IPS-11a (cell line): ENCODE data around the gene ZNF277.
"Not testable (repeated sequence)": the region's sequence is repeated elsewhere in the genome, so short reads cannot be mapped to it uniquely, and the experiment has no call there.

Source experiments
- H3K4me3 ChIP-seq: one replicate; pipeline ENCODE4 v1.5.1; 2013; ENCODE audit warnings: low read depth, low read length, control low read depth

The ZNF277 gene

DNA sequence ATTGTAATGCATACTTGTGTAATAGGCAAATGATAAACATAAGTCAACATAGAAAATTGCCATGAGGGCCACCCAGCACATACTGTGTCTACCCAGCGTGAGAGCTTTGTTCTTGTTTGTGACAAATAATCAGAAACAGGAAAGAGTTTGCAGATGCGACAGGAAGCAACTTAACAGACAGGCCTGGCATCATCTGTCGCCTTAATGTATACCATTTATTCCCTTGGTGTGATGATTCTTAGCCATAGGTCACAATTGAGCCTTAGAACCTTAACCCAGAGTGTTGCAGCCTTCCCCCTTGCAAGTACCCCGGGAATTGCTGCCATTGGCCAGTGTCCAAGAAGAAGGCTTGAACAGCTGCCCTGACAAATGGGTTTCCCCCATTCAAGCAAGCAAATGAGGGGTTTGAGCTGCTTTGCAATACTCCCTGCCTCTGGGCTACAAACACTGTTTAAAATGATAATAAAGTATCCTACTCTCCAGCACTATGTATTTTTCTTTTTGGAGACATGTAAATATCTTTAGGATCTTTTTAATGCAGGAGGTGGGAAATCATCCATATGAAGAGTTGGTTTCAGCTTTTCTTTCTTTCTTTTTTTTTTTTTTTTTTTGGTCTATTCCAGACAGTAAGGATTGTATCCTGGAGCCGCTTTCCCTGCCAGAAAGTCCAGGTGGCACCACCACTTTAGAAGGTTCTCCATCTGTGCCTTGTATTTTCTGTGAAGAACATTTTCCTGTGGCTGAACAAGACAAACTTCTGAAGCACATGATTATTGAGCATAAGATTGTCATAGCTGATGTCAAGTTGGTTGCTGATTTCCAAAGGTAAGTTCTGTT, 80.0 kb downstream of the ZNF277 start:
- H3K4me3 ChIP-seq, result no peak overlapping the region

DNA sequence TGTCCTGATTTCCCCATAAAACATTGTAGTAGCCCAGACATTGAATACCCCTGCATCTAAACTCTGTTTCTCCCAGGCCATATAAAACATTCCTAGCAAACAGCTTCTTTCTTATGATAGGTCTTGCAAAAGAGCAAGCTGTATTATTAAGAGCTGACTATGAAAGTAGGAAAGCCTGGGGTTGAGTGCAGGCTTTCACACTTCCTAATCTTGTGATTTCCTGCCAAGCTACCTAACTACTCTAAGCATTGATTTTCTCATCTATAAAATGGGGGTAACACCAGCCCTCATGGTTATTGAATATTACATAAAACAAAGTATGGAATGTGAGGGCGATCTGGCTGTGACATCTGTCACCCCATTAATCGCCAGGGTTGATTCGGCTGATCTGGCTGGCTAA, 81.8 kb downstream of the ZNF277 start:
- no peak overlapping the region for H3K4me3 ChIP-seq

DNA sequence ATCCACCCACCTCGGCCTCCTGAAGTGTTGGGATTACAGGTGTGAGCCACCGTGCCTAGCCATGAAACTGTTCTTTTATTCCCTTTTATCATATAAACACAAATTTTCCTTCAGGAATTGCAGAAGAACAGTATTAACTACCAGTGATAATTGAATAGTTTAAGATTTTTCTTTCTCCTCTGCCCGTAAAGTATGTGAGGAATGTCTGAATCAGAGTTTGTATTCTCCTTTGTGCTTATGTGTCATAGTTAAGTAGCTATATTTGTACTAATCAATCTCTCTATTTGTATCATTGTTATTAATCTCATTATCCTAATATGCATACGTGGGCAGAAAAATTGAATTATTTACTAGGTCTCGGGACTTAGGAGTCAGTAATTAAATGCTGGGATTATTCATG, 83.6 kb downstream of the ZNF277 start:
- H3K4me3 ChIP-seq, result no peak overlapping the region

DNA sequence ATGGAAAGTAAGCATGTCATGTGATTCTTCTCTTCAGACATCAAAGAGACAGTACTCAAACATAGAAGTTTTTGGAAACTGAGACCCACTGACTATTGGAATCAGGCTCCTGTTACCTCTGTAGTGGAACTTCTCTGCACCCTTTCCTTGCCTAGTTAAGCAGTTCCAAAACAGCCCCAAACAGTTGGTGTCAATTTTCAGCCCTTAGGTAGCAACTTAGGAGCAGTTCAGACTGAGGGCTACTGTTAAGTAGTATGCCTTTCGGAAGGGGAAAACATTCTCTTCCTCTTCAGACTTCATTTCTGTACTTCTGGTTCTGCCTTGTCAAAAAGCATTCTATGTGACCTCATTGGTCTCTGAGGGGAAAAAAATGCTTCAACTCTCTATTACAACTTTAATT, 85.7 kb downstream of the ZNF277 start:
- no peak overlapping the region for H3K4me3 ChIP-seq

DNA sequence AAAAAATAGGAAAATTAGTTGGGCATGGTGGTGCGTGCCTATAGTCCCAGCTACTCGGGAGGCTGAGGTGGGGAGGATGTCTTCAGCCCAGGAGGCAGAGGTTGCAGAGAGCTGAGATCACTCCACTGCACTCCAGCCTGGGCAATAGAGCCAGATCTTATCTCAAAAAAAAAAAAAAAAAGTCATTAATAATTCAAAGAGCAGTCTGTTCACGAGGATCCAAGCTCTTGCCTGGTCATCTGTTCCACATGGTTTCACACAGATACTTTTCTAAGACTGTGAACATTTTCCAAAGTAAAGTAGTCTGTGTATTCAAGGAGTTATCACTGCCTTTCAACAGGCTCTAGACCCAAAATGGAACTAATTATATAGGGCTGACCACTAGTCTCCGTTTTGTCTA, 86.9 kb downstream of the ZNF277 start:
- no peak overlapping the region for H3K4me3 ChIP-seq

DNA sequence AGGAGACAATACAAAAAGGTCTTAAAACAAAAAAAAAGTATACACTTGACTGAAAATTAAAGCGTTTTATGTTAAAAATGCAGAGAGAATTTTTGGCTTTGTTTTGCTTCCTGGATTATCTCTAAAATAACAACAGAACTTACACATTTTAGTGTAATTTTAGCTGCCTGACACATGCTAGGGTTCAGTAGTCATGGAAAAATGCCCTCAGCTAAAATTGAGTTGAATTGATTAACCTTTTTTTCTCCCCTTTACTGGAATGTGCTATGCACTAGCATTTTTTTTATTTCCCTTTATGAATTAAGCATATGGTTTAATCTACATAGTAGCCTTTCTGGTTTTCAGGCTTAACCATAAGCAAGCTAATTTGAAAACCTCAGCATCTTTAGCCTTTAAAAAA, 89.9 kb downstream of the ZNF277 start:
- no peak overlapping the region for H3K4me3 ChIP-seq

DNA sequence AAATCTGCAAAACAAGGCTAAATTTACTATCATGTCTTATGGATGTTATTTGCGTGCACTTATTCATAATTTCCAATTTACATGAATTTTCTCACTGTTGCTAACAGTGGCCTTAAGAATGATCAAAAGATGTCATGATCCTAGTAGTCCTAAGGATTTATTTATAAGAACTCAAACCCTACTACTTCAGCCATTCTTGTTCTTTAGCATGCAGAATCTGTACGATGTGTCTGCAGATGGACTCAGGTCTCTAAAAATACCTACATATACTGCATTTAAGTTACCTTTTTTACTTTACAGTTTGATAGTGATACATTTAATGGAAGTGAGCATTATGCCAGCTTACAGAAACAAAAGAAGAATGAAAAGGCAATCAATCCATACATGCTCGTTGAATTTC, 91.2 kb downstream of the ZNF277 start:
- no peak overlapping the region for H3K4me3 ChIP-seq

DNA sequence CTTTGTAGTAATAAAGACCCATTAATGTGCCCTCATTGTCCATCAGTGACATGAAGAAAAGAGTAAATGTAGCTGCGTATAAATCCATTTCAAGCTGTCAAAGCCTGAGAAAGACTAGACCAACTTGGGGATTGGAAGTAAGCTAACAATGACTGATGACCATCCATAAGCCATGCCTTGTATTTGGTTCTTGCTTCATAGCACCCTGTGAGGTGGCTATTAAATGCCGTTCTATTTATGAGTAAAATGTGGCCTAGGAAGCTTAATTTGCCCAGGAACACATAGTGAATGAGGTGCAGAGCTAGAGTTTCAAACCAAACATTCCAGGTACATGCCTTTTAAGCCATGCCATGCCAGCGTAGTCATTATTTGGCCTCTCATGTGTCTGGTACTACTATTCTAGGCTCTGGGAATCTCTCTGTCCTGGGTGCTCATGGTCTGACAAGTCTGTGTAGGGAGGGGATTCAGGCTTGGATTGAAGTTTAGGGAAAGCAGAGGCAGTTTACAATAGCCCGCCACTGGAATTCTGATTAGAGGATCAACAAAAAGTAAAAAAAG, 92.1 kb downstream of the ZNF277 start:
- no peak overlapping the region for H3K4me3 ChIP-seq

DNA sequence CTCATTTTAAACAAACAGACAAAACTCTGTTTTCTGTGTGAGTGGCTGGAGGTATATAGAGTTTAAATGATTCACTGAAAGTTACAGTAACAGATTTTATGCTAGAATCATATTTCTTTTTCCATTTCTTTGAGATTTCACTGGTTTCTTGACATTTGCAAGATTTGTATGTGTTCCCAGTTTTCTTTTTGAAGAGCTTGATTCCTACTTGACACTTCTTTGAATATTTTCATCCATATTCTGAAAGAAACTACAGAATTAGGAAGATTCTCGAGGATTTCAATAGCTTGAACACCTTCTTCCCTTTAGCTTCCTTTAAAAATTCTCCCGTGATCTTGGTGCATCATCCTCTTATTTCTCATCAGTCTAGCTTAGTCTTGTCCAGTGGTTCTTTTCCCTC, 93.6 kb downstream of the ZNF277 start:
- H3K4me3 ChIP-seq, result no peak overlapping the region

DNA sequence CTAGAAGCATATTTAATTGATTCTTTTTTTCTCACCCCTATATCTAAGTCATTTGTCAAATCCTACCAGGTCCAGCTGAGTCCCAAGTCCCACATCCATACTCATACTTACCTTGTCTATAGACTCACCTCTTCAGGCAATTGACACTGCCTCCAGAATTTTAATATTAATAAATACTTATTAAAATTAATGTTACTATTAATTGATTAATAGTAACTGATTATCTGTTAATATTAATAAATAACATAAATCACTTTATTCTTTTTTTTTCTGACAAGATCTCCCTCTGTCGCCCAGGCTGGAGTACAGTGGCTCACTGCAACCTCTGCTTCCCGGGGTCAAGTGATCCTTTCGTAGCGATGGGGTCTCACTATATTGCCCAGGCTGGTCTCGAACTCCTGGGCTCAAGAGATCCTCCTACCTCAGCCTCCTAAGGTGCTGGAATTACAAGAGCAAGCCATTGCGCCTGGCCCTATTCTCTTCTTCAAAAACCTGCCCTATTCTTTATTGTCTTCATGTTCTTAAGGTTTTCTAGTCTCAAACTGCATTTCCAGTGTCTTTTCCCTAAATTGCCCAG, 94.4 kb downstream of the ZNF277 start:
- no peak overlapping the region for H3K4me3 ChIP-seq

DNA sequence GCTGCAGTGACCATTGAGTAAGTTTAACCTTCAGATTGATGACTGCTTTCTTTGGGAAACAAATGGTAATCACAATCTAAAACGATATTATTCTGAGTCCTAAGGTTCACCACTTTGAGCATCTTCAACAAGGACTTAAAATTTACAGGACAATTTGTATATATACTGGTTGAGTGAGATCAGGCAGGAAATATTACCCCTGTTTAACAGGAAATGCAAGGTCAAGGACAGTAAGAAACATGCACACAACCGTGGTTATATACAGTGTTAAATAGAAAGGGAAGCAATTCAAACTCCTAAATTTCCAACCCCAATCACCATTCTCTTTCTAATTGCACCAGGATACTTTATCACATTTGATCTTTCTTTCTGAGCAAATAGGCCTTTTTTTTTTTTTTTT, 96.1 kb downstream of the ZNF277 start:
- H3K4me3 ChIP-seq, result no peak overlapping the region

DNA sequence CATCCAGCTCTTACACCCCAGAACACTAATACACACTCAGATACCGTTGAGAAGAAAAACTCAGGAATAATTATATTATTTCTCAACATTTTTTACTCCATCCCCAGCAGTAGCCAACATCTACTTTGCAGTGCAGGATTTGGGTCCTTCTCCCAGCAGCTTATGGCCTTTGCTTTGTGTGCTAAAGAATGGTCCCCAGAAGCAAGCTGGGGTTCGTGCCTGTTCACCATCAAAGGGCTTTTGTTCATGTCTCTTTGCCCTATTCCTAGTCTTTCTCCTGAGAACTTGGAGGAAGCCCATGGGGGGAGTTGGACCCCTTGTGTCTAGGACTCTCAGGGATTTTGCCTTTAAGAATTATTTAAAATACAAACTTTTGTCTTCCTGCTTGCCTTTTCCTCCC, 100.4 kb downstream of the ZNF277 start:
- H3K4me3 ChIP-seq, result no peak overlapping the region

DNA sequence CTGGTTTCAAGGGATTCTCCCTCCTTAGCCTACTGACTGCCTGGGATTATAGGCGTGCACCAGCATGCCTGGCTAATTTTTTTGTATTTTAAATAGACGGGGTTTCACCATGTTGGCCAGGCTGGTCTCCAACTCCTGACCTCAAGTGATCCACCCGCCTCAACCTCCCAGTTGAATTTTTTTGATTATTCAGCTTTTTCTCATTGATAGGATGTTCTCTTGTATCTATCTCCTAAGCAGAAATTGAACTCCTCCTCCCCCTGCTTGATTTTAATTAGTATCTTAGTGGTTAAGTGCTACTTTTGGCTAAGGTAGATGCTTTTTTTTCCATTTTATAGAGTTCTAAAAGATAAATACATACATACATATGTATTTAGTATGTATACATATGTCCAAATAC, 101.0 kb downstream of the ZNF277 start:
- H3K4me3 ChIP-seq, result no peak overlapping the region

DNA sequence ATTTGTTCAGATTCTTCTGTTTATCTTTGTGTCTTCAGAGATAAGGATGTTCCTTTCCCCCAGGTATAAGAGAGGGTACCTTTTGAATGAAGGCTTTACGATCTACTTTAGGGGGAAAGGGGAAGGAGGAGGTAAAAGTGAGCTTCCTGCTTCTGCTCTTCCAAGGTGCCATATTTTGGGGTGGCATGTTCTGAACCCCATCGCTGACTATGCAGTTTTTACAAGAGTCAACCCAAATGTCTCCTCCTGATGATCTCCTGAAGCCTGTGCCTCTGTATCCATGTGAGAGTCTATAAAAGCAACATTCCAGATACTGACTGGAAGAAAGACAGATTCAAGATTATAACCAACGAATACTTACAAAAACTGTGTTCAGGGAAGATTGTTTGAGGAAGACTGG, 102.5 kb downstream of the ZNF277 start:
- H3K4me3 ChIP-seq, result no peak overlapping the region

DNA sequence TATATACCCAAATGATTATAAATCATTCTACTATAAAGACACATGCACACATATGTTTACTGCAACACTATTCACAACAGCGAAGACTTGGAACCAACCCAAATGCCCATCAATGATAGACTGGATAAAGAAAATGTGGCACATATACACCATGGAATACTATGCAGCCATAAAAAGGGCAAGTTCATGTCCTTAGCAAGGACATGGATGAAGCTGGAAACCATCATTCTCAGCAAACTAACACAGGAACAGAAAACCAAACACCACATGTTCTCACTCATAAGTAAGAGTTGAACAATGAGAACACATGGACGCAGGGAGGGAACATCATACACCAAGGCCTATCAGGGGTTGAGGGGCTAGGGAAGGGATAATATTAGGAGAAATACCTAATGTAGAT, 110.3 kb downstream of the ZNF277 start:
- H3K4me3 ChIP-seq, result not testable (repeated sequence)

DNA sequence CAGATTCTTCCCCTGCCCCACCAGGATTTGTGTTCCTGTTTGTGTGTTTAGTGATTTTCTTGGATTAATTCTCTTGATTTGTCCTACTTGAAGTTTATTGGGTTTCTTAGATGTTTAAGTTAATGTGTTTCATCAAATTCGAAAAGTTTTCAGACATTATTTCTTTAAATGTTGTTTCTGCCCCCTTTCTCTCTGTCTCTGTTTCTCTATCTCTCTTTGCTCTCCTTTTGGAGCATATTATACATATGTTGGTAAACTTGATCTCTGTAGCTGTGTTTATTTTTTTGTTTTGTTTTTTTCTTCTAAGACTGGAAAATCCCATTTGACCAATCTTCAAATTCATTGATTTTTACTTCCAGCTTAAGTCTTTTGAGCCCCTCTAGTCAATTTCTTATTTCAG, 115.6 kb downstream of the ZNF277 start:
- H3K4me3 ChIP-seq, result no peak overlapping the region

DNA sequence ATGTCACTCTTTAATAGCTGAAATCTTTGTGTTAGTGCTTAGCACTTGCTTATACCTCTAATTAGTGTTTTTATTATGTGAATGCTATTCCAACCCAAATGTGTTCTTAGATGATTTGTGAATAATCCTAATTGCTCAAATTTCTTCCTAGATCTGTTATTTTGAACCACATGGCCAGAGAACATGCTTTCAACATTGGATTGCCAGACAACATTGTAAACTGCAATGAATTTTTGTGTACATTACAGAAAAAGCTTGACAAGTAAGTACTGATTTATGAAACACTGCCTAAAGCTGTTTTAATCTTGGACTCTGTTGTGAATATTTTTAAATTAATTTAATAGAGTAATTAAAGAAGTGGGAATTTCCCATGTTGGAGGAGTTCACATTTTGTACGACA, 121.1 kb downstream of the ZNF277 start:
- H3K4me3 ChIP-seq, result no peak overlapping the region

DNA sequence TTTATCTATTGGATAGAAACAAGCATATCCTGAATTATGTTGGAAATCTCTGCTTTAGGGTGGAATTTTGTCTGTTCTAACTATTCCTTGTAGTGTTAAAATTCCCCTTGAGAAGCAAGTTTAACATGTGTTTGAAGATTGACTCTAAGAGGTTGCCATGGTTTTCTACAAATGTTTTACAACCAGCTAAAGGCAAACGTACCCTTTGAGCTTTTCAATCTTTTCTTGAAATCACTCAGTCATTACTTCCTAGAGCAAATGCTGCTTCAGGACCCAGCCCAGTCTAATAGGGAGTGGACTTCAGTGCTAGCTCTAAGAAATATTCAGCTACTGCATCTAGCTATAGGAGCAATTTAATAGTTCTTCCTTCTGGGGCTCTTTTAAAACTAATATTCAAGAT, 125.0 kb downstream of the ZNF277 start:
- no peak overlapping the region for H3K4me3 ChIP-seq

DNA sequence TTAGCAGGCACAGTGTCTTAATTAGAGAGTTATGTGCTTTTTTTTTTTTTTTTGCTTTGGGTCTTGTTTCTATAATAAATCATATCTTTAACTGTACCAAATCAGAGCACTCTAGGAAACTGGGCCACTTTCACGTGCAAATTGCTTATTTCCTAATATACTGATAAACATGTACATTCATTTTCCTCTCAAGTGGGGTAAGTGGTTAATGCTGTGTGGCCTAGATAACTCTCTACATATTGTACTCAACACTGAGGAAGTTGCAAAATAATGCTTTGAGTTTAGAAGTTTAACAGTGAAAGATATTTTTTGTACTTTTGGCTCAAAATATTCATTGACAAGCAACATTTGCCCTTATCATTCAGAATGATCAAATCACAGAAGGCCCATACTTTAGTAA, 127.9 kb downstream of the ZNF277 start:
- no peak overlapping the region for H3K4me3 ChIP-seq

DNA sequence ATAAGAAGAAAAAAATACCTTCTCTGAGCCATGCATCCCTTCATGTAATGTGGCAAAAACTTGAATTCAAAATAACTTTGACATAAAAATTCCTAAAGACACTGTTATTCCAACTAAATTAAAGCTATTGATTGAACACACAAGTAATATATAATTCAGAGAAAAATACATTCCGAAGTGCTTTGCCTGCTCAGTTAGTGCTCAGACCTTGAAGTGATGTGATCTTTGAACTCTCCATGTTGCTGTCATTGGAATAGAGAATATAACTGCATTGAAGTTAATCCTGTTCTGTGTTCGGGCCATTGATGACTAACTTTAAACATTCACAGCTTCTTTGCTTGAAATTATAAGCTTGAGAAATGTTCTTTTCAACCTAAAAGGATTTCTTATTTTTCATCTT, 129.8 kb downstream of the ZNF277 start:
- no peak overlapping the region for H3K4me3 ChIP-seq

DNA sequence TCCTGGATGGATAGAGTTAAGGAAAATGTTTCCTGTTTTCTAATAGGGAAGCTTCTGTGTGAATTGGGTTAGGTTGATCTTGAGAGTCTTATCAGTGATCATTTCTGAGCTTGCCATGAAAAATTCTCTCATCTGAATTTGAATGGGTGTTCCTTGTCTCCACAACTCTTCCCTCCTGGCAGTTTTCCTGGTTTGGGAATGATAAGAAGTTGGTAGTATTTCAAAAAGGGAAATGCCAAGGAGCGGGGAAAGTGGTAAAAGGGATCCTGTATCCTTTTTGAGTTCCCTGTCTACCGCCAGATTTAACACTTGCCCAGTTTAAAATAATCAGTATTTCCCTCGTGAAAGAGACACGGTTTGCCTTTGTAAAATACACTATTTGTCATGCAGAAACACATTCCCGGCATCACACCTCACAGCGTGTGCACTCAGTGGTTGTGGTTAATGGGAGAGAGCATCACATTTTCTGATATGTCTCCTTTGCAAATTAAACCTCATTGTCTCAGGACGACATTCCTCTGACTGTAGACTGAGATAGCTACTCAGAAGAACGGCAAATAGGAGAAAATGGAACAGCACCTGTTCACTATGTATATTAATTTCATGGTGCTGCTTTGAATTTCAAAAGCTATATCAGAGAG, 130.6 kb downstream of the ZNF277 start:
- no peak overlapping the region for H3K4me3 ChIP-seq

DNA sequence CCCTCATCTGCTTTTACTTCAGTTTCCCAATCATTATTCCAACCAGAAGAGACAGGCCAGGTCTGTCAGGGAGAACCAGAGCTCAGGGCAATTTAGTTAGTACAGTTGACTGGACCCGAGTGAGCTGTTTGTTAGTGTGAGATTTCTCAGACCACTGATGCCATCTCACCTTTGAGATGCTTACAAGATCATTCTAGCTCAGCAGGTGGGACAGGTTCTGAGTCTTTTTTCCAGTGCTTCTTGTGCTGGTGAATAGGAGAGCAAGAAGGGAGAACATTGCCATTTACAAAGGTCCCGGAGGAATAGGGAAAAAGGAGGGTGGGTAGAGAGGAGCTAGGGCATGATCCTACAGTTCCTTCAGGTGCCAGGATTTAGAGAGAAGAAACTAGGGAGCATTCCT, 131.4 kb downstream of the ZNF277 start:
- no peak overlapping the region for H3K4me3 ChIP-seq
